ENCODE results near the gene LNP1. TPM values are rescaled to one million over a fixed set of nuclear protein-coding genes. Genes with fewer than 3 reads are reported as not detected.

The LNP1 gene
- total and polyA plus RNA-seq, 9 of the 15 experiments (the other 6 are each of a cell fraction or from before 2014, with no cell fraction given), result 1.9 to 5.2 (median 4.5) TPM

DNA sequence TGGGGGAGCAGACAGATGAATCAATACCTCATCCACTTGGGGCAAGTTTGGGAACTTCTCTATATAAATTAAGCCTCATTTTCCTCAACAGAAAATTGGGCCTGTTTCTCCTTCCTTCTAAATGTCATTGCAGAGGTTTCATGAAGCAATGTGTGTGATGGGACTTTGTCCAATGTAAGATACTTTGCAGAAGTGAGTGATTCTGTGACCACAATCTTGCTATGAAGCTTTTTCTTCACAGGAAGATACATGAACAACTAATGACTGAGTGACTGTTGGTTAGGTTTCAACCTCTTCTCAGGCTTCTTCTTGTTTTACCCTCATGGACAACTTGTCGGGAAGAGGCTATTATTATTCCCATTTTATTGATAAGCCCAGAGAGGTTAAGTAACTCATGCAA is 102.1 kb downstream of the LNP1 start (continued):
- TF ChIP-seq RAD51 (IDR thresholded peaks at IDR 0.05; ENCODE audit: borderline replicate concordance, low read depth) (no peak), POLR3G (IDR thresholded peaks at IDR 0.05; ENCODE audit: extremely low read depth, insufficient read length, insufficient replicate concordance) (no peak), FOXJ2 (tag; IDR thresholded peaks at IDR 0.05) (no peak), ZNF699 (CRISPR knock-in tag; IDR thresholded peaks at IDR 0.05; ENCODE audit: insufficient replicate concordance) (no peak), BRCA1 (IDR thresholded peaks at IDR 0.05) (no peak), BRCA1 (CRISPR knock-in tag; IDR thresholded peaks at IDR 0.05) (no peak), ZNF12 (CRISPR knock-in tag; IDR thresholded peaks at IDR 0.05) (no peak)

Other genes with a start within 250 kb of the LNP1 start
- 26.7 and 28.0 TPM in 2 replicates for gene TBC1D23, start 140.5 kb upstream of the LNP1 start, total RNA-seq (2014; rRNA removed)
- gene TBC1D23, start 140.5 kb upstream of the LNP1 start, total RNA-seq (2014; rRNA removed; fragmentation: Illumina TruSeq; extraction: Trizol), result 48.7 and 56.5 TPM in 2 replicates
- gene TBC1D23, start 140.5 kb upstream of the LNP1 start, total RNA-seq (2015; rRNA removed; fragmentation: Illumina TruSeq; extraction: Trizol), result 32.0 and 35.2 TPM in 2 replicates
- gene TBC1D23, start 140.5 kb upstream of the LNP1 start, total RNA-seq (2021), result 42.8 and 48.2 TPM in 2 replicates
- gene TBC1D23, start 140.5 kb upstream of the LNP1 start, polyA plus RNA-seq (2011; rRNA removed), result 75.2 and 85.8 TPM in 2 replicates
- gene TBC1D23, start 140.5 kb upstream of the LNP1 start, polyA plus RNA-seq (2014; fragmentation: Illumina TruSeq; extraction: Trizol), result 24.4 and 29.0 TPM in 2 replicates
- gene TBC1D23, start 140.5 kb upstream of the LNP1 start, polyA plus RNA-seq (2014; fragmentation: Nextera tagmentation; extraction: Ambion mirVana), result 10 to 100 TPM; 43.7 to 49.3 TPM
- gene TBC1D23, start 140.5 kb upstream of the LNP1 start, polyA plus RNA-seq (2014; rRNA removed), result 23.4 and 25.8 TPM in 2 replicates
- 10.9 and 11.4 TPM in 2 replicates for gene NIT2, start 66.8 kb upstream of the LNP1 start, total RNA-seq (2014; rRNA removed)
- gene NIT2, start 66.8 kb upstream of the LNP1 start, total RNA-seq (2014; rRNA removed; fragmentation: Illumina TruSeq; extraction: Trizol), result 21.5 and 24.8 TPM in 2 replicates
- 18.8 and 19.1 TPM in 2 replicates for gene NIT2, start 66.8 kb upstream of the LNP1 start, total RNA-seq (2015; rRNA removed; fragmentation: Illumina TruSeq; extraction: Trizol)
- gene NIT2, start 66.8 kb upstream of the LNP1 start, total RNA-seq (2021), result 22.1 and 24.9 TPM in 2 replicates
- gene NIT2, start 66.8 kb upstream of the LNP1 start, polyA plus RNA-seq (2011; rRNA removed), result 36.3 and 49.5 TPM in 2 replicates
- 16.6 and 17.0 TPM in 2 replicates for gene NIT2, start 66.8 kb upstream of the LNP1 start, polyA plus RNA-seq (2014; fragmentation: Illumina TruSeq; extraction: Trizol)
- 10 to 100 TPM; 59.9 to 62.2 TPM for gene NIT2, start 66.8 kb upstream of the LNP1 start, polyA plus RNA-seq (2014; fragmentation: Nextera tagmentation; extraction: Ambion mirVana)
- 26.7 and 26.9 TPM in 2 replicates for gene NIT2, start 66.8 kb upstream of the LNP1 start, polyA plus RNA-seq (2014; rRNA removed)
- gene TOMM70, start 450 bp upstream of the LNP1 start, total RNA-seq (2014; rRNA removed), result 43.5 and 48.5 TPM in 2 replicates
- 75.6 and 87.7 TPM in 2 replicates for gene TOMM70, start 450 bp upstream of the LNP1 start, total RNA-seq (2014; rRNA removed; fragmentation: Illumina TruSeq; extraction: Trizol)
- gene TOMM70, start 450 bp upstream of the LNP1 start, total RNA-seq (2015; rRNA removed; fragmentation: Illumina TruSeq; extraction: Trizol), result 64.0 and 70.7 TPM in 2 replicates
- 54.9 and 55.1 TPM in 2 replicates for gene TOMM70, start 450 bp upstream of the LNP1 start, total RNA-seq (2021)
- 39.3 and 55.9 TPM in 2 replicates for gene TOMM70, start 450 bp upstream of the LNP1 start, polyA plus RNA-seq (2011; rRNA removed)
- gene TOMM70, start 450 bp upstream of the LNP1 start, polyA plus RNA-seq (2014; fragmentation: Illumina TruSeq; extraction: Trizol), result 54.9 and 65.0 TPM in 2 replicates
- 10 to 100 TPM; 17.5 to 22.3 TPM for gene TOMM70, start 450 bp upstream of the LNP1 start, polyA plus RNA-seq (2014; fragmentation: Nextera tagmentation; extraction: Ambion mirVana)
- gene TOMM70, start 450 bp upstream of the LNP1 start, polyA plus RNA-seq (2014; rRNA removed), result 48.0 and 48.8 TPM in 2 replicates
- gene TMEM45A, start 91.1 kb downstream of the LNP1 start, total RNA-seq (2014; rRNA removed), result 0.41 and 0.65 TPM in 2 replicates
- 1.1 TPM in 2 replicates for gene TMEM45A, start 91.1 kb downstream of the LNP1 start, total RNA-seq (2014; rRNA removed; fragmentation: Illumina TruSeq; extraction: Trizol)
- gene TMEM45A, start 91.1 kb downstream of the LNP1 start, total RNA-seq (2015; rRNA removed; fragmentation: Illumina TruSeq; extraction: Trizol), result 0.54 and 0.57 TPM in 2 replicates
- 0.80 and 0.83 TPM in 2 replicates for gene TMEM45A, start 91.1 kb downstream of the LNP1 start, total RNA-seq (2021)
- 0.22 and 0.95 TPM in 2 replicates for gene TMEM45A, start 91.1 kb downstream of the LNP1 start, polyA plus RNA-seq (2011; rRNA removed)
- gene TMEM45A, start 91.1 kb downstream of the LNP1 start, polyA plus RNA-seq (2014; fragmentation: Illumina TruSeq; extraction: Trizol), result 1.1 and 1.3 TPM in 2 replicates
- gene TMEM45A, start 91.1 kb downstream of the LNP1 start, polyA plus RNA-seq (2014; fragmentation: Nextera tagmentation; extraction: Ambion mirVana), result 1 to 10 TPM; 3.3 to 4.1 TPM
- gene TMEM45A, start 91.1 kb downstream of the LNP1 start, polyA plus RNA-seq (2014; rRNA removed), result 0.89 and 1.1 TPM in 2 replicates
- not detected in 2 replicates for gene ADGRG7, start 208.1 kb downstream of the LNP1 start, total RNA-seq (2014; rRNA removed)
- gene ADGRG7, start 208.1 kb downstream of the LNP1 start, total RNA-seq (2014; rRNA removed; fragmentation: Illumina TruSeq; extraction: Trizol), result not detected in 2 replicates
- not detected in 2 replicates for gene ADGRG7, start 208.1 kb downstream of the LNP1 start, total RNA-seq (2015; rRNA removed; fragmentation: Illumina TruSeq; extraction: Trizol)
- gene ADGRG7, start 208.1 kb downstream of the LNP1 start, total RNA-seq (2021), result not detected in 2 replicates
- not detected in 2 replicates for gene ADGRG7, start 208.1 kb downstream of the LNP1 start, polyA plus RNA-seq (2011; rRNA removed)
- not detected in 2 replicates for gene ADGRG7, start 208.1 kb downstream of the LNP1 start, polyA plus RNA-seq (2014; fragmentation: Illumina TruSeq; extraction: Trizol)
- gene ADGRG7, start 208.1 kb downstream of the LNP1 start, polyA plus RNA-seq (2014; fragmentation: Nextera tagmentation; extraction: Ambion mirVana), result under 1 TPM; 0.03 TPM
- gene ADGRG7, start 208.1 kb downstream of the LNP1 start, polyA plus RNA-seq (2014; rRNA removed), result 0.12 TPM in 1 of 2 replicates, not detected in the other

Data from K562 (cell line).